ENCODE measurements around the gene MVB12B. TPM values are rescaled to one million over a fixed set of nuclear protein-coding genes. Genes with fewer than 3 reads are reported as not detected.

MVB12B gene
- total RNA-seq, 4 donors from 2014 or later = 6.1 to 18.0 (median 13.2) TPM

DNA sequence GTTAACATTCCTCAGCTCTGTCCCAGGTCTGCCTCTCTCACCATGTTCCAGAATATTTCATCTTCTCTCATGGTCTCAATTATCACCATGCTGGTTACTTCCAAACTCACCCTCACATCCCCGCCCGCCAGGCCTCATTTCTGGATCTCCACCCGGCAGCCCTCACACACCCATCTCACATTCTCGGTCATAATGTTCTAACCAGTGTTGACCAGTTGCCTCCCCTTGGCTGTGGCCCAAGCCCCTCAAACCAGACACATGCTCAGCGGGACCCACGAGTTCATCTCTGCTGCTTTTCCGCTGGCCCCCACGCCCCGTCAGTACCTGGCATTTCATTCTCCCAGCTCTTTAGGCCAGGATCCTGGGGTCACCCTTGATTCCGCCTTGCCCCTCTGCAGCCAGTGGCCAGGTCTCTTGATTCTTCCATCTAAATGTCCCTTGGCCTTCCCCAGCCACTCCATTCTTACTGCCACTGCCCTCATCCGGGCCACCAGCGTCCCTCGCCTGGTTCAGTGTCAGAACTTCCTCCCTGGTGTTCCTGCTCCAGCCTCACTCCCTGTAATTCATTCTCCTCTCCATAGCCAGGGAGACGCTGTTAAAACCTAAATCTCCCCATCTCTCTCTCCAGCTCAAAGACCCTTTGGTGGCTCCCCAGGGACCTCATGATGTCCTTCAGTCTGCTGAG is 141.7 kb downstream of the MVB12B start:
- TF ChIP-seq, protein P1, sequence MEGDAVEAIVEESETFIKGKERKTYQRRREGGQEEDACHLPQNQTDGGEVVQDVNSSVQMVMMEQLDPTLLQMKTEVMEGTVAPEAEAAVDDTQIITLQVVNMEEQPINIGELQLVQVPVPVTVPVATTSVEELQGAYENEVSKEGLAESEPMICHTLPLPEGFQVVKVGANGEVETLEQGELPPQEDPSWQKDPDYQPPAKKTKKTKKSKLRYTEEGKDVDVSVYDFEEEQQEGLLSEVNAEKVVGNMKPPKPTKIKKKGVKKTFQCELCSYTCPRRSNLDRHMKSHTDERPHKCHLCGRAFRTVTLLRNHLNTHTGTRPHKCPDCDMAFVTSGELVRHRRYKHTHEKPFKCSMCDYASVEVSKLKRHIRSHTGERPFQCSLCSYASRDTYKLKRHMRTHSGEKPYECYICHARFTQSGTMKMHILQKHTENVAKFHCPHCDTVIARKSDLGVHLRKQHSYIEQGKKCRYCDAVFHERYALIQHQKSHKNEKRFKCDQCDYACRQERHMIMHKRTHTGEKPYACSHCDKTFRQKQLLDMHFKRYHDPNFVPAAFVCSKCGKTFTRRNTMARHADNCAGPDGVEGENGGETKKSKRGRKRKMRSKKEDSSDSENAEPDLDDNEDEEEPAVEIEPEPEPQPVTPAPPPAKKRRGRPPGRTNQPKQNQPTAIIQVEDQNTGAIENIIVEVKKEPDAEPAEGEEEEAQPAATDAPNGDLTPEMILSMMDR (IDR thresholded peaks at IDR 0.05 in 4 of 5, conservative IDR thresholded peaks at IDR 0.05 in 1 of 5) = no peak
- TF ChIP-seq POLR2A (IDR thresholded peaks at IDR 0.05) = no peak
- H3K9me3 ChIP-seq = no peaks in the 10 kb centered on the region
- no peaks in the 10 kb centered on the region for H3K4me1 ChIP-seq
- DNase-seq (no peak), ATAC-seq (no peak)
- in situ Hi-C loops (cut with MboI; ENCODE audit: low sequenced_read_pairs in 4 of 4) (no loop called here), intact Hi-C loops (cut with DNase I; ENCODE audit: low total_unique reads) (no loop called here)
- no peak overlapping the region for H3K27ac ChIP-seq
- no peaks in the 10 kb centered on the region for H3K36me3 ChIP-seq
- no peak overlapping the region for H3K4me3 ChIP-seq
- H3K27me3 ChIP-seq = no peaks in the 10 kb centered on the region

DNA sequence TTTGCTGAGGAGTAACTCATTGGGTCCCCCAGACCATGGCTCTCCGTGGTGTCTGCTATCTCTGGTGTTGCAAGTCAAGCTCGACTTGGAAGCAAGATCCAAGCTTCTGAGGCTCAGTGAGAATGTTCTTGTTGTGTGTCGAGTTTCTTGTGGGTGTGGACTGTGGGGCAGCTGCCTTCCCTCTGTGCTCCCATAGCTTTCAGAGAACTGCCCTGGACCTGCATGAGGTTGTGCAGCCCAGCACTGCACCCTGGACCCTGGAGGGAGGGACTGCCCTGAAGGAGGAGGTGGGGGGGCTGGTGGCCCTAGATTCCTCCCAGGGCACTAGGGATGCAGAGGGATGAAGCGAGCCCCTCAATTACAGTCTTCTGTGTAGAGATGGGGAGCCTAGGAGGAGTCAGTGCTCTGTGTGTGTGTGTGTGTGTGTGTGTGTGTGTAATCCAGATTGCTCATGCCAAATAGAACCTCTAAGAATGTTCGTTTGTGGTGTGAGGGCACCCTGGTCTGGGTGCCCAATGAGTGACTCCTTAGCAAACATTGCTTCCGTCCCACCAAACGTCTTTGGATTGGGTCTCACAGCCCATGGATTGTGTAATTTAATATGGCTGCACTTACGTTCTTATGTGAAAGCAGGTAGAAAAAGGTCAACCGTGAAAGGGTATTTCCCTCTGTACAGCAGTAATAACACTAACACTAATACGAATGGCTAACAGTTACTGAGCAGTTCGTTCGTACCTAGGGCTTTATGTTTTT is 143.8 kb downstream of the MVB12B start:
- H3K27me3 ChIP-seq = no peaks in the 10 kb centered on the region
- ATAC-seq = no peak
- intact Hi-C loops (cut with DNase I; ENCODE audit: low total_unique reads) = no loop called here
- TF ChIP-seq, protein P1 (IDR thresholded peaks at IDR 0.05 in 4 of 5, conservative IDR thresholded peaks at IDR 0.05 in 1 of 5) = no peak
- no peak for TF ChIP-seq POLR2A (IDR thresholded peaks at IDR 0.05)
- no peaks in the 10 kb centered on the region for H3K4me1 ChIP-seq
- H3K9me3 ChIP-seq = no peaks in the 10 kb centered on the region
- H3K36me3 ChIP-seq = no peaks in the 10 kb centered on the region
- no peak overlapping the region for H3K4me3 ChIP-seq
- in situ Hi-C loops (cut with MboI; ENCODE audit: low sequenced_read_pairs in 4 of 4) = no loop called here
- H3K27ac ChIP-seq = no peak overlapping the region
- no peak for DNase-seq

DNA sequence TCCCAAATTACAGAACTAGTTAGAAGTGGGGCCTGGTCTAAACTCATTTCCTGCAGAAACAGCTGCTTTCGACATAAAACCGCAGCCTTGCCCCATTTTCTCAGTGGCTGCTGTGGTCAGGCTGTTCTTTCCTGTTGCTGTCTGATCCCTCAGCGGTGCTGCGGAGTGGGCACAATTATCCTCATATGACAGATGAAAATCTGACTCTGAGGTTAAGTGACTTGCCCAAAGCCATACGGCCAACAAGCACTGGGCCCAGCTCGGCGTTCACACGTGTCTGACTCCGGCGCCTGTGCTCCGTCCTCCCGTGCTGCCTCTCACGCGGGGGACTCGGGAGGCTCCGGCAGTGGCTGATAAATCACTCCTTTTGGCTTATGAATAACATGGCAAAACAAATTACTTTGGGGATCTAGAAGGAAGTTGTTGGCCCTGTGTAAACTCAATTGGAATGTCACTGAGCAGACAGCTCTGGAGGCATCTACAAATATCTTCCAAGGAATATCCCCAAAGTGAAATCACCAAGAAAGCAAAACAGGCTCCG is 144.5 kb downstream of the MVB12B start:
- ATAC-seq = peak; percentile 60 to 64
- Histone ChIP-seq H3K27me3 (no peaks in the 10 kb centered on the region), H3K9me3 (no peaks in the 10 kb centered on the region), H3K4me3 (no peak overlapping the region), H3K36me3 (no peaks in the 10 kb centered on the region), H3K4me1 (no peaks in the 10 kb centered on the region), H3K27ac (peak overlapping the region in 1 of 4 donors; percentile 45)
- TF ChIP-seq, protein P1 (IDR thresholded peaks at IDR 0.05 in 4 of 5, conservative IDR thresholded peaks at IDR 0.05 in 1 of 5) = no peak
- no peak for TF ChIP-seq POLR2A (IDR thresholded peaks at IDR 0.05)
- intact Hi-C loops (cut with DNase I; ENCODE audit: low total_unique reads) (no loop called here), in situ Hi-C loops (cut with MboI; ENCODE audit: low sequenced_read_pairs in 4 of 4) (no loop called here)
- DNase-seq = peak; percentile 35 to 70

DNA sequence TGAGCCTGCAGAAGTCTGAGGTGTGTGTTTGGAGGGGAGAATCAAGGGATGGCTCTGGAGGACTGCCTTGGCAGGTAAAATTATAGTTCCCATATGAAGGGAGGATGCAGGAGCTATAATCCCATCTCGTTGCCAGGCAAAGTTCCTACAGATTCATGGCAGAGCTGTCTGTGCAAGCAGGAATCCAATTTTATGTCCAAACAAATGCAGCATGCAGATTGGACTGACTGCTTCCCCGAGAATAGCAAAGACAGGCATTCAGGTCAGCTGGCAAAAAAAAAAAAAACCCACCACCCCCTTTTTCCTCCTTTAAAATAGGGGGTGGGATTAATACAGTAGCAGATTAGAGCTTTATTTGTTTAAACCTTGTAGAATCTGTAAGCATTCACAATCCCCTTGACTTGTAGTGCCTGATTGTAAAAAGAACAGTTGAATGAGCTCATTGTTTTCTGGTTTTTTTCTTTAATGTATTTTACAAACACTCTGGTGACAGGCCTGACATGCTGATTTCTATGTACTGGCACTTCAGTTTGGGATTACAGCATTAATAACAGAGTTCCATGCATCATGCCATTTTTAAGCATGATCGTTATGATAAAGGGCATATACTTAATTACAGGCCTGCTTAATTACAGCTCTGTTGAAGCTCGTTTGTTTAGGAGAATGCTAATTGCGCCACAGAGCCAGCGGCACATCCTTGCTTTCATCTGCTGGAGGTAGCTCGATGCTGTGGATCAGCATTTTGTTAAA is 145.7 kb downstream of the MVB12B start:
- DNase-seq (no peak), ATAC-seq (no peak)
- no peak overlapping the region for H3K4me3 ChIP-seq
- H3K27ac ChIP-seq = no peak overlapping the region
- no peaks in the 10 kb centered on the region for H3K27me3 ChIP-seq
- H3K36me3 ChIP-seq = no peaks in the 10 kb centered on the region
- H3K9me3 ChIP-seq = no peaks in the 10 kb centered on the region
- H3K4me1 ChIP-seq = no peaks in the 10 kb centered on the region
- intact Hi-C loops (cut with DNase I; ENCODE audit: low total_unique reads) = no loop called here
- in situ Hi-C loops (cut with MboI; ENCODE audit: low sequenced_read_pairs in 4 of 4) = no loop called here
- TF ChIP-seq, protein P1 (IDR thresholded peaks at IDR 0.05 in 4 of 5, conservative IDR thresholded peaks at IDR 0.05 in 1 of 5) = no peak
- no peak for TF ChIP-seq POLR2A (IDR thresholded peaks at IDR 0.05)
